GM12878 (cell line): ENCODE results near the gene CD8B. TPM values are rescaled to one million over a fixed set of nuclear protein-coding genes. Genes with fewer than 3 reads are reported as not detected.

ENCODE experiments used
- ATAC-seq: fragments of 200-7000 bp; cut with Tn5 transposase; 3 replicates; pipeline ENCODE4 v1.9.1; 2020; ENCODE audit warnings: mild to moderate bottlenecking, moderate library complexity
- BruUV-seq: library from RNA; stranded (reverse); fragments of 400-500 nt; replicated peaks from 2 replicates; lab custom pipeline; 2021; lab: Mats Ljungman, UMichigan
- CTCF ChIA-PET: fragments of 300-600 bp; sonication (Branson Sonifier 250); formaldehyde crosslinking; extraction: SDS; loops from one replicate; lab custom pipeline; 2021; ENCODE audit warnings: inconsistent platforms; lab: Yijun Ruan, JAX
- POLR2A ChIA-PET: fragments of 350-600 bp; formaldehyde crosslinking; extraction: SDS; loops from one replicate; lab custom pipeline; 2021; ENCODE audit warnings: inconsistent platforms; lab: Charles Lee
- RAD21 ChIA-PET: fragments of 300-600 bp; sonication (Branson Sonifier 250); formaldehyde crosslinking; loops from one replicate; lab custom pipeline; 2023; ENCODE audit warnings: antibody characterized with exemption; ENCODE audit not compliant: unreplicated experiment; lab: Charles Lee
- SMC1A ChIA-PET: fragments of 300-600 bp; sonication (Branson Sonifier 250); formaldehyde crosslinking; loops from one replicate; lab custom pipeline; 2023; ENCODE audit not compliant: unreplicated experiment, uncharacterized antibody; lab: Charles Lee
- DNase-seq: peaks from one replicate; pipeline ENCODE4 v3.0.0-alpha.2; 2011; ENCODE audit warnings: low read depth, low spot score
- FAIRE-seq: peaks from 3 replicates; lab custom pipeline; 2011; peaks lifted over from hg19 to GRCh38; lab: Jason Lieb, UNC
- H2AFZ ChIP-seq: 2 replicates; pipeline ENCODE4 v1.6.0; 2011; ENCODE audit warnings: low read depth, low read length, control low read depth; ENCODE audit not compliant: control insufficient read depth
- H3K27ac ChIP-seq: 2 replicates; pipeline ENCODE4 v1.5.1; 2011; ENCODE audit warnings: control low read depth; ENCODE audit not compliant: control insufficient read depth, insufficient read depth
- H3K27me3 ChIP-seq, 2 experiments: replicated peaks in 1 of 2; 2 replicates each; pipeline versions ENCODE4 v1.6.0 to v1.6.1; 2011; ENCODE audit warnings: low read length in 1 of 2; ENCODE audit not compliant: control insufficient read depth in 2 of 2, insufficient read depth in 2 of 2
- H3K36me3 ChIP-seq, 2 experiments: 2 replicates each; pipeline ENCODE4 v1.5.1; 2011; ENCODE audit warnings: low read length in 1 of 2; ENCODE audit not compliant: control insufficient read depth in 2 of 2, insufficient read depth in 2 of 2
- H3K4me1 ChIP-seq: 2 replicates; pipeline ENCODE4 v1.6.1; 2011; ENCODE audit warnings: mild to moderate bottlenecking, low read length, moderate library complexity, mixed read lengths; ENCODE audit not compliant: control insufficient read depth, insufficient read depth
- H3K4me2 ChIP-seq: 2 replicates; pipeline ENCODE4 v1.6.0; 2011; ENCODE audit warnings: control low read depth; ENCODE audit not compliant: control insufficient read depth, insufficient read depth
- H3K4me3 ChIP-seq: fragments of 200-600 bp; sonication (generic); 2 replicates; pipeline ENCODE4 v1.5.1; 2016
- H3K79me2 ChIP-seq: 2 replicates; pipeline ENCODE4 v1.6.0; 2011; ENCODE audit warnings: low read length; ENCODE audit not compliant: control insufficient read depth, insufficient read depth
- H3K9ac ChIP-seq: 2 replicates; pipeline ENCODE4 v1.8.0; 2011; ENCODE audit warnings: low read length, control low read depth, mixed read lengths; ENCODE audit not compliant: control insufficient read depth, insufficient read depth
- H3K9me3 ChIP-seq: replicated peaks from 3 replicates; pipeline ENCODE4 v1.5.1; 2011; ENCODE audit warnings: mild to moderate bottlenecking, low read length; ENCODE audit not compliant: control insufficient read depth, insufficient read depth
- H4K20me1 ChIP-seq: 2 replicates; pipeline ENCODE4 v1.6.0; 2011; ENCODE audit not compliant: control insufficient read depth, insufficient read depth
- DPF2 ChIP-seq: fragments of 450-650 bp; IDR thresholded peaks from 2 replicates; pipeline ENCODE4 v1.6.1; 2017; ENCODE audit warnings: mild to moderate bottlenecking
- EGR1 ChIP-seq, 2 experiments: IDR thresholded peaks; 1 replicate in 1 of 2; 2 replicates in 1 of 2; pipeline ENCODE4 v1.6.1; 2011 to 2012; ENCODE audit warnings: low read depth in 2 of 2, low read length in 2 of 2, borderline replicate concordance in 1 of 2, mild to moderate bottlenecking in 1 of 2, moderate library complexity in 1 of 2
- ZBTB11 ChIP-seq: fragments of 450-650 bp; formaldehyde crosslinking; IDR thresholded peaks from 2 replicates; pipeline ENCODE4 v1.5.0; 2022; ENCODE audit warnings: mild to moderate bottlenecking, missing genetic modification characterization
- WGBS: methylation state at CpG from one replicate; pipeline ENCODE4 v1.1.6; 2016; ENCODE audit warnings: low lambda C conversion rate; ENCODE audit not compliant: insufficient replicate concordance, insufficient coverage; ENCODE audit errors: missing lambda C conversion rate; 5-methylcytosine and 5-hydroxymethylcytosine counted together
- in situ Hi-C: fragments of 300-500 bp; cut with MboI; formaldehyde crosslinking; loops from 9 replicates; pipeline ENCODE4 v1.14.3; 2018; ENCODE audit warnings: mixed read lengths
- intact Hi-C: fragments of 100-400 bp; cut with micrococcal nuclease; formaldehyde crosslinking; loops from one replicate; pipeline ENCODE4 v1.14.2; 2022; ENCODE audit not compliant: unreplicated experiment
- polyA plus RNA-seq, 11 experiments: library from polyadenylated mRNA; depleted of rRNA in 4 of 11; unstranded in 6 of 11; stranded (reverse) in 5 of 11; fragments of >200 nt; fragmentation: Nextera tagmentation in 4 of 11; fragmentation: Illumina TruSeq in 1 of 11; extraction: Ambion mirVana in 4 of 11; extraction: Trizol in 1 of 11; gene quantifications; 1 replicate in 1 of 11; 2 replicates in 10 of 11; pipeline versions ENCODE4 v1.2.1 to v1.2.3, GENCODE V29; 2011 to 2016; ENCODE audit warnings: inconsistent platforms in 2 of 11, missing spikeins in 2 of 11, low read depth in 1 of 11
- total RNA-seq, 4 experiments: library from RNA; depleted of rRNA in 3 of 4; stranded (reverse); fragments of >200 nt in 3 of 4; fragmentation: Illumina TruSeq in 1 of 4; extraction: Trizol in 1 of 4; gene quantifications; 2 replicates each; pipeline versions ENCODE4 v1.2.1 to v1.2.3, GENCODE V29; 2013 to 2021

The CD8B gene
- total and polyA plus RNA-seq, 10 of the 15 experiments (the other 5 are each of a cell fraction or from before 2014, with no cell fraction given), result 0.21 TPM; not detected in 9

- no peak for DNase-seq
- H3K27me3 ChIP-seq, result peaks cover 11 to 17% of the 10 kb centered on the region in 2 experiments
- no peak for ATAC-seq
- RAD21 ChIA-PET, result no interaction called here
- H3K4me3 ChIP-seq, result no peak overlapping the region
- H3K4me2 ChIP-seq, result no peak overlapping the region
- POLR2A ChIA-PET, result no interaction called here
- SMC1A ChIA-PET, result interaction anchor here (1.8 to 2.3 kb wide), 2 partner anchors 22 to 42 kb away, joined by 7 to 11 read pairs; no protein-coding TSS in a partner anchor
- H3K36me3 ChIP-seq, result no peaks in the 10 kb centered on the region
- CTCF ChIA-PET, result interaction anchor here (1.5 kb wide), 1 partner anchor 41 kb away, joined by 11 read pairs; no protein-coding TSS in a partner anchor
- no peak overlapping the region for H3K9ac ChIP-seq
- TF ChIP-seq EGR1 (IDR thresholded peaks at IDR 0.05; ENCODE audit: borderline replicate concordance in 1 of 2, low read depth in 2 of 2, low read length in 2 of 2) (no peak), ZBTB11 (no peak), DPF2 (no peak)
- H3K79me2 ChIP-seq, result no peaks in the 10 kb centered on the region
- no peaks in the 10 kb centered on the region for H3K9me3 ChIP-seq
- in situ Hi-C loops, result loop anchor here (25.0 kb wide), 1 partner anchor 406 kb away; no protein-coding TSS in a partner anchor
- FAIRE-seq, result no peak
- peaks cover 5% of the 10 kb centered on the region; the same call in 1 of the 2 replicates for H3K4me1 ChIP-seq
- WGBS, result 51% methylated on average over 21 of the region's 21 CpGs
- no peak overlapping the region for H3K27ac ChIP-seq
- H4K20me1 ChIP-seq, result no peaks in the 10 kb centered on the region
- intact Hi-C loops, result no loop called here
- BruUV-seq, result no TSS peak
- H2AFZ ChIP-seq, result no peak overlapping the region
These were observed 55.4 kb downstream of the CD8B start for GRCh38 chr2:86806059-86806857.
